COR-L47 (cell line): ENCODE data around the gene FMOD.

Experiments
- DNase-seq: peaks from one replicate; lab custom pipeline; 2025; lab: John Stamatoyannopoulos, UW

The FMOD gene

DNA sequence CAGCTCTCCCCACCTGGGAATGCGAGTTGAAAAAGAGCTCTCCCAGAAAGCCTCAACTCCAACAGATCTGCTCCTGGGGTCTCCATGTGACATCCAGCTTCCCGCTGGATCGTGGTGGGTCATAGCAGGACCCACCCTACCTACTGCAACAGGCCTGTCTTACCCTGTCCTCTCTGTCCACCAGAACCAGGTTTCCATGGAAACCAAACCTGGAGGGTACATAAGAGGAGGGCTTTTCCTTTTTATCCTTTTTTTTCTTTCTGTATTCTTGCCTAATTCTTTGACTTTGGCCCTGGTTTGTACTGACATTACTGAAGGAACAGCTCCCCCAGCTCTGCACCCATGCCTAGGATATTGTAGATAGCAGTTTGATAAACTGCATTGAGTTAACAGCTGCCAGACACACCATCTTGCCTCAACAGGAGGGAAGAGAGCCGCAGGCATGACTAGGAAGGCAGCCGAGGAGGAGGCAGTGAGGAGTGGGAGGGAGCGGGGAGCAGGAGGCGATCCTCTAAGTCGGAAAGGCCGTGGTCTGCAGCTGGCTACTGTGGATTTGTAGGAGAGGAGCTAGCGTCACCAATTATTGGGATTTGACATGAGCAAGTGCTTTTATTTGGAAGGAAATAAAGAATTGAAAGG is 9.7 kb upstream of the FMOD start:
- no peak for DNase-seq

DNA sequence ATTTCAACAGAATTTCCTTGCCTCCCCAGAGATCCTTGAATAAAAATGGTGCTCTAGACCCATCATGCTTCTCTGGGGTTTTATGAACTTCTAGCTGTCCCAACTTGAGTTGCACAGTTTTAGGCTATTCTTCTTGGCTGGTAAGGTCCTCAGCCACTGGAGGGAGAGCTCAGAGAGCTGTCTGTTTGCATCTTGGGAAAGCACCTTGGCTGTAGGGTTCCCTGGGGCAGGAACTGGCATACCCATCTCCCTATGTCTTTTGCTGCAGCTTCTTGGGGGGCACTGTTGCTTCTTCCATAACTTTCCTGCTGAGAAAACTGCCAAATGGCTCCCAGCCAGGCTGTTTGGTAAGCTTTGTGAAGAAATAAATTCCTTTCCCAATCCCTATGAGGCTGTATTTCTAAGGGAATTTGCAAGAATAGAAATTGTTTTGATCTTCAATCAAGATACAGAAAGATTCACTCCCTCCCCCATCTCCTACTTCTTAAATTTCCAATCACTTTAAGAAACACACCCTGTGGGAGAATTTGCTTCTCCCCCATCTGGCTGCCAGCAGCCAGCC is 8.2 kb upstream of the FMOD start:
- DNase-seq: no peak

DNA sequence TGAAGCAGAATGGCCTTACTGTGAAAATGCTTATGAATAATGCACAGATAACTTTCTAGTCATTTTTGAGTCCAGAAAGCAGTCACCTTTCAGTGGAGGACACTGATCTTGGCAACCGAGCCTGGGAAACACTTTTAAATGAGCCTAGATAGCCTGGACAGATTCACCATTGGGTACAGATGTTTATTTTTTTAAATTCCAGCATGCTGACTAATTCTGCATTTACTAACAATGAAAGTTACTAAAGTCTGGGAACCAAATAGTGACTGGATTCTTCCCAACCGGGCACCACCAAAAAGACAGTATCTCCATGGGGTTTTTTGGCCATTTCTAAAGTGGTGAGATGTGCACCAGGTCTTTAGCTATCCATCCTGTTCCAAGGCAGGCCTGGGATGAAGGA is 3.3 kb upstream of the FMOD start:
- DNase-seq: no peak

DNA sequence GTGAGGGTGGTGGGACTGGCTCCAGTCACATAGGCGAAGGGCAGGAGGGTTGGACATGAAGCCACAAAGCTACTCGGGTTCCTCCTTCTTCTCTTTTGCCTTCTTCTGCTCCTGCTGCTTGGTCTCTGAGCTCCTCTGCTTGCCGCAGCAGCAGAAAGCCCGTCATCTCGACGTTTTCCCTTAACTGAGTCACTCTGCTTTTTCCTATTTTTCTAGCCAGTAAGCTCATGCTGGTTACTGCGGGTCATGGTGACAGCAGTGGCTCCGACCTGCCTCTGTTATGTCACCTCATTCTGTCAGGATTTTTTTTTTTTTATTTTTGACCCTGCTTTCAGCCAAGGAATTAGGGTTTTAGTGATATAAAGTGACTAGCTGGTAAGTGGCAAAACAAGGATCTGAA is 2.6 kb upstream of the FMOD start:
- no peak for DNase-seq

DNA sequence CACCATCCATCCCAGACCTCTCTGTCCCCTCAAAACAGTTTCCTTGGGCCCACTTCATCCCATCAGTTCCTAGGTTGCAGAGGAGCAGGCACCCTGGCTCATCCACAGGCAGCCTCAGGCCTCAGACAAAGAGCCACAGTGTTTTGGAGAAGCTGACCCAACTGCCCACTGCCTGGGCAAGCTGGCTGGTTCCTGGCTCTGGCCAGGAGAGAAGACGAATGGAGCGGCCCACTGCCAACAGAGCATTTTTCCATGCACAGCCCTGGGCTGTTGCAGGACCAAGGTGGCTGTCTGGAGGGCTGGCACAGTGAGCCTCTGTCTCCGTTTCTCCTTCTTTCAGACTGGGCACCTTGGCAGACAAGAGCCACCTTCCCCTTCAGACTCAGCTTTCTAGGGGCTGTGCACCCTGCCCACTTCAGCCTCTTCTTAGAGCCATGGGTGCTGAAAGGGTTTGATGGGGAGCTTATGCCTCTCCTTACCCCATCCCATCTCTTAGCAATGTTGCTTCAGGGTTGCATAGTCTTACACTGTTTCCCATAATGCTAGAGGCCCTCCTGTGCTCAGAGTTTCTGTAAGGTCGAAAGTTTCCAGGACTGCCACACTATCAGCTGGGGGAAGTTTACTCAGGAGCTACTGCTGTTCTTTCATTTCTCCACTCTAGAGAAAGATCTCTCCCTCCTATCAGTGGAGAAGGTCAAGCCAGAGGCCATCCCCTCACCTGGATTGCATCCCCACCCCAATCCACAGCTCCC is 973 bp downstream of the FMOD start:
- DNase-seq: no peak

DNA sequence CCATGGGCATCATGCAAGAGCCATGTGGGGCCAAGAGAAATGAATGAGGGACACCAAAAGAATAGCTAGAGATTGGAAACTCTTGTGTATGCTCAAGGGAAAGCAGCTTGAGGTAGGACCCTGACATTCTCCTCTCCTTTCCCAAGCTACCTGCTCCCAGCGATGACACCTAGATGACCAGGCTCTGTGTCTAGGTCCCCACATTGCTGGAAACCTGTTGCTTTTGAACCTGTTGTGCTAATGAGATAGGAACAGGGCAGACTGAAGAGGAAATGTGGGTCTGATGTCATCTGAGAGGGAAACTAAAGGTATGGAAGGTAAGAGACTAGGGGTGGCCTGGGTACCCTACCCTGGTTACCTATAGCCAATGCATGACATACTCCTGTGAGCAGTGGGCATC is 1.8 kb downstream of the FMOD start:
- no peak for DNase-seq

DNA sequence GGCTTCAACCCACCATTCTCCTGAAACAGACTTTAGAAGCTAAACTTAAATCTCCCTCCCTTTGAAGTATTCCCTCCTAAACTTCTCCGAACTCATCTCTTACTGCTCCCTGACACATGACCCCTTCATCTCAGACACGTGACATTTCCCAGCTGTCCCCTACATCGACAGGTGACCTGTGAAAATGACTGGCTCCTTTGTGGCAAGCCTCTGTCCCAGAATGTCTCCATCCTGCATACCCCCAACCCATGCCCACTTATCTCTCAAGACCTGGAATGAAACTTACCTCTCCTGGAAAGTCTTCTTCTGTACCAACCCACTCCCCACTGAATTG is 4.2 kb downstream of the FMOD start:
- no peak for DNase-seq

DNA sequence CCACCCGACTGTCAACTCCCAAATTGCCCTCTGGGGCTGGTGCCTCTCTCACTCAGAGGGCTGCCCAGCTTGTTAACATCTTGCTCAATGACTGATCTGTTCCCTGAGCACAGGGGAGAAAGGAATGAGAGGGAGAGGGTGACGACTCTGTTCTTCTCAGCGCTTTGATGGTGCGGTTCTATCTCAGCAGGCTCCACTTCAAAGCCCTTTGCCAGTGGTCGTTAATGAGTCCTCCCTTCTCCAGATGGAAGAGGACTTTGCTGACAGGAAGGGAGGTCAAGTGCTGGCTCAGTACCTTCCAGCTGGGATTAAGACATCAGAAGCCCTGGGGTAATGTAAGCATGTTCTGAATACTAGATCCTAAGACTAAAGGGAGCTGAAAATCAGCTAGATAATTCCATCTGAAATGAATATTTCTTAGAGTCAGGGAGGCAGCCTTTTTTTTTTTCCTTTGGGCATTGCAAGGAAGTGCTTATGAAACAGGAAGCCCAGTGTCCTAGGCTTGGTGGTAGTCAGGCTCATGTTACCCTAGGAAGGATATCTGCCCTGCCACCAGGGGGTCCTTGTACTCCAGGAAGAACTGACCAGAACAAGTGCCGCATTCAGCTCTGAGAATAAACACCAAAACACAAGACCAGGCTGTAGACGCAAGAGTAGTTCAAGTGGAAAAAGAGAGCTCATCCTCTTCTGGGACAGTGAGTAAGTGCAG is 4.7 kb downstream of the FMOD start:
- DNase-seq: no peak

DNA sequence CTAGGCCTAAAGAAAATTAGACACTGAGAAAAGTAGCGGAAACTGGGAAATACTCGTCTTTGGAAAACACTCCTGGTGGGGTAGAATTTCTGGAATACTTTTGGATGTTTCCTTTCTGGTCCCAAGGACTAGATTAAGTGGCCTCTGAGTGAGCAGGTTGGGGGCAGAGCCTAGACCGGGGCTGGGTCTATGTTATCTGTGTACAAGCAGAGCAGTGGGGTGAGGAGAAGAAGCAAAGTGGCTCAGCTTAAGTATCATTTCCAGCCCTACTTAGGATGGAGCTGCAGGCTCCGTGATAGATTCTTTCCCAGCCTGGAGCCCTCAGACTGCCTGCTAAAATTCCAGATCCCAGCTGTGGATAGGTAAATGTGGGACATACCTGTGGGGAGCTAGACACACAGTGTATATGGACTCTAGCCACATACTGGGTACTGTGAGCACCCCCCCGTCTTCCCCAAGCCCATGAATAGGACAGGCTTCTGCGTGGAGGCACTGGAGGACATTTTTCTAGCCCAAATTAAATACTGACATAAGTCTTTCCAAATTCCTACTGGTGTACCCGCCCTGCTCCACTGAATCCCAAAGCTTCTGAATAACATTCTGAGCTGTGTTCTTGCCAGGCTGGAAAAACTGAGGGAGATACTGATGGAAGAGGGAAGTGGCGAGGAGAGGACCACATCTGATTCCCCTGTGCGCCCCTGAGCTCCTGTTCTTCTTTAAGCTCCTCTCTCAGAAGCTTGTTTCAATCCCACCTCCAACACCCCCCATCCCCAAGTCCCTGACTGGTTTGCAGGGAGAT is 6.8 kb downstream of the FMOD start:
- DNase-seq: no peak

DNA sequence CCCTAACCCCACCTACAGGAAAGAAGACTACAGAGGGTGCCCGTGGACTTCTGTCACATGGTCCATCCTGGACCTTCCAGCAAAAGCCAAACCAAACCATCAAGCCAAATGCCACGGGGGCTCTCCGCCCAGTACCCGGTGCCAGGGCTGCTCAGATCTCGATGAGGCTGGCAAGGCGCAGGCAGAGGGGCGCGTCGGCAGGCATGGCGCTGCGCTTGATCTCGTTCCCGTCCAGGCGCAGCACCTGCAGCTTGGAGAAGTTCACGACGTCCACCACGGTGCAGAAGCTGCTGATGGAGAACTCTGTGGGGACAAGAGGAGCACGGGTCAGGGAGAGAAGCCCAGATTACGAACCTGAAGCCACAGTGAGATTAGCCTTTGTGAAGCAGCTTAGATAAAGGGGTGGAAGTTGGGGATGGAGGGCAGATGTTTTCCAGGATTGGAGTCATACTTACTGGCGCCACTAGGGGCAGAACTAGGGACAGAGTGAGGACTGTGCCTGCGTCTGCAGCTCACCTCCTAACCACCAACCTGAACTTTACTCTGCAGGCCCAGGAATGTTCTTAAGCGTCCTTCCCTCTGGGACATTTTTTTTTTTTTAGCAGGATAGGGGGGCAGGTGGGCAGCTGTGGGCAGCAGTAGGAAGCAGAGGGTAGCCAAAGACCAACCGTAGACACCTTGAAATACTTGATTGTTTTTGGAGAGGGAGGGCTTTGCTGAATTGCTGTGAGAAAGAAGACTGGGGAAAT is 8.6 kb downstream of the FMOD start:
- DNase-seq: peak; percentile 21

DNA sequence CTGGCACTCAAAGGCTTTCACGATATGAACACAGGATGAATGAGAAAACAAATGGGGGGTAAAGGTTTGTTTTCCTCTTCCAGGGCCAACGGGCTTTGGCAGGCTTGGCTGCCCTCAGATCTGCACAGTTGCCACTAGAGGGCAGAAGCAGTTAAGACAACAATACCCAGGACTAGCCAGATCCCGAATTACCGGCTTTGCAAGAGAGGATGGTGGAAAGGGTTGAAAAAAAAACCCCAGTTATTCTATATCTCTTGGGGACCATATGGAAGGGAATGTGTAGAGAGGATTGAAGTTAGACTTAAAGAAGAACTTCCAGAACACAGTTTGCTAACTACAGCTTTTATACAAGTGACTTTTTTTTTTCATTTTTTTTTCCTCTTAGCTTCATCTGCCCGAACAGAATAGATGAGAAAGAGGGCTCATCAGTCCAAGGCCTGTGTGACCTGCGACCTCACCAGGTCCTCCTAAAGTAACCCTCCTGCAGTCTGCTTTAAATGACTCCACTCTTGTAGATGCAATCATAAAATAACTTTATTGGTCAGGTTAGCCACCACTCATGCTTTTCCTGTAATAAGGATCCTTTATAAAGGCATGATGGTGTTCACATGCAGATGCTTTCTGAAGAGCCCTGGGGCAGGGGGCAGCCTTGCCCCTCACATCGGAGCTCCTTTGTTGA is 10.7 kb downstream of the FMOD start:
- peak; percentile 84 for DNase-seq

DNA sequence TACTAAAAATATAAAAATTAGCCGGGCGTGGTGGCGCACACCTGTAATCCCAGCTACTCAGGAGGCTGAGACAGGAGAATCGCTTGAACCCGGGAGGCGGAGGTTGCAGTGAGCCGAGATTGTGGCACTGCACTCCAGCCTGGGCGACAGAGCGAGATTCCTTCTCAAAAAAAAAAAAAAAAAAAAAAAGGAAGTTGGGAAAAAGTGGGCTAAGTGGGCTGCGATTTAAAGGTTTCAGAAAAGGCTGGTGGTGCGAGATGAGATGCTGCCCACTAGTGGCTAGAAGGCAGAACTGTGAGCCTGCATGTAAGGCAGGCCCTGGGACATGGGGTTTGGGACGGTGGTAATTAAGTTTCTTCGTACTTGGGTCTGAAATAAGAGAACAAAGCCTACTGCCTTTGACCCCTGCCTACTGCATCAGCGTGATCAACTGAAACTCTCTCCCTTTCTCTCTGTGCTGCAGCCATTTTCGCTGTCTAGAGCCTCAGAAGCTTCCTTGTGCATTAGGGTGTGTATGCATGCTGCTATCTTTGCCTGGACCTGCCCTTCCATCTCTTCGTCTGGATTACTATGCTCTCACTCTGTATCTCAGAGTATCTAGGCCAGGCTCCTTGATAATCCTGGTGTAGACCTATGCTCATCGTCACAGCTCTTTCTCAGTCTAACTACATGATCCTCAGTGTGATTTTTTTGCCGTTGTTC is 12.4 kb downstream of the FMOD start:
- DNase-seq: peak; percentile 35

DNA sequence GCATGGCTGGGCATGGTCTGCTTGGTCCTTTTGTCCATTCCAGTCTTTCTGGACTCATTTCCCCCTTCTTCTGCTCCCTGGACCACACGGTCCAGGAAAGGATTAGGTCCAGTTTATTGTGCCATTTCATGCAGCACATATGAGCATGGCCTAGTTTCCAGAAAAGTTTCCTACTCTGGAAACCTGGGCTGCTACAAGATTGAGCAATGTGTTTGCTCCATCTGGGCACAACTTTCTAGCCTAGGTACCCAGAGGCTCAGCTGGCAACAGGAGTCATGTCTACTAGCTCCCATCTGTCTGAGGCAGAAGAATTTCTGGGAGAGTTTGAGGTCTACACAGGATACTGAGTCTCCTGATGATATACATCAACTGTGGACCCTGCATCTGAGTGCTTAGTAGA is 14.8 kb downstream of the FMOD start:
- no peak for DNase-seq

DNA sequence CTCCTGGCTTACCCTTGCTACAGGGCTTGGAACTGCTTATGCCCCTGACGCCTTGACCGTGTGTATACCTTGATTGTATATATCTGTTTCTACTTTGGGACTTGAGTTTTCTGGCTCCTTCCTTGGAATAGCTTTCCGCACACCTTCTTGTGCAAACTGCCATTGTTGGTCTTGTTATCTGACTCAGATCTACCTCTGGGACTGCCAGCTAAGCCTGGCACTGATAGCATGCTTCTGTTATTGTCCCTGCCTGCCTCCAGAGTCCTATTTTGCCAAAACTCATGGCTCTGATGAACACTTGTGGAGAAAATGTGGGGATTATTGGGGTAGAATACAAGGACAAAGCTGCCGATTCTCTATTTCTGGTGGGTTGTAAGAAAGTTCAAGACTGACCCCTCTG is 15.4 kb downstream of the FMOD start:
- no peak for DNase-seq

DNA sequence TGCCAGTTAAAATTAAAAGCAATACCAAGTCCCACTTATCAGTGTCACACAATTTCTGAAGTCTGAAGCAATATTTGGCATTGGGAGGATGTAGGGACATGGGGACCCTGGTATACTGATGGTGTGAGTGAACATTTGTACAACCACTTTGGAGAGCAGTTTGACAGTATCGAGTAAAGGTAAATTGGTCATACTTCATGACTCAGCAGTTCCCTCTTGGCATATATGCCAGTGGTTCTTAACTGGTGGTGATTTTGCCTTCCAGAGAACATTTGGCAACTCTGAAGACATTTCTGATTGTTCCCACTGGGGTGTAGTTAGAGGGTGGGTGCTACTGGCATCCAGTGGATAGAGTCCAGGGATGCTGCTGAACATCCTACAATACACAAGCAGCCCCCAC is 19.7 kb downstream of the FMOD start:
- no peak for DNase-seq

DNA sequence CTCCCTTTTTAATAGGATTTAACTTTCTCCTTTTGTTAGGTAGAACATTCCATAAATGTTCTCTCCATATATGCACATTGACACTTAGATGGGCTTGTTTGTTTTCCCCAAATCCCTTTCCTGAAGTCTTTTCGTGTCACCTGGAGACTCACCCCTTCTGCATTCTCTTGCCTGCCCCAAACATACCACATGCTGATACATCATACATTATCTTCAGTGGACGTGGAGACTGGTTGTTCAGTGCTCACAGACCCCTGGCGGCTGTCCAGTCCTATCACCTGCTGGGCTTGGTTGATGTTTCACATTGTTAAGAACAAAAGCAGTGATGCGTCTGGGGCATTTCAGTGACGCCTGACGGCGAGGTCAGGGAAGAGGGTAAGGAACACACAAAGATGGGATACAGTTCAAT is 22.2 kb downstream of the FMOD start:
- DNase-seq: peak; percentile 94

DNA sequence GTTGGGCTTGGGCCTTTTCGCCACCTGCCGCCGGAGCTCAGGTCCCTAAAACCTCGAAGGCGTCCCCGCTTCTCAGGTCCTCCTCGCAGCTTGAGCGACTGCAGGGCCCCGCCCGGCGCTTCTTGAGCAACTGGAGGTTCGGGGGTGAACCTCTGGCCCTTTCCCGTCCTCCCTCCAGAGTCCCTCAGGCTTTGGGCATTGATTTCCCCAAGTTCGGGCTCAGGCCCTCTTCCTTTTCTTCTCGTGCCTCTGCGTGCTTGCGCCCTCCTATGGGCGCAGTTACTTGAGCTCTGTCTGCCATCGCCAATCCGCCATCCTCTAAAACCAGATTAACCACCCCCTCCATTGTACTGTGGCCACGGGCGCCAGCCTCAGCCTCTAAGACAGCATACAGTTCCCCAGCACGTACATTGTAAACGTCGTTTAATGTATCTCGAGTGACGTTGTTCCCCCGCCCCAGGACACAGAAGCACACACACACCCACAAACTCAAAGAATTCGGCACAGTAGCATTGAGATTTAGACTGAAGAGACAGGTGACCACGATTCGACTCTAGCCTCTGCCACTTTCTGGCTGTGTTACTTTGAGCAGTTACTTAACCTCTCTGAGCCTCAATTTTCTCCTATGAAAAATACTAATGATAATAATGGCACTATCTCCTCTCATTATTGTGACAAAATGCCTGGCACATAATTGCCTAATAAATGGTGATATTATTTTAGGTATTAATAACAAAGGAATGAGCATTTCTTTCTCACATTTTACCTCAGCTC is 23.1 kb downstream of the FMOD start:
- peak; percentile 45 for DNase-seq

DNA sequence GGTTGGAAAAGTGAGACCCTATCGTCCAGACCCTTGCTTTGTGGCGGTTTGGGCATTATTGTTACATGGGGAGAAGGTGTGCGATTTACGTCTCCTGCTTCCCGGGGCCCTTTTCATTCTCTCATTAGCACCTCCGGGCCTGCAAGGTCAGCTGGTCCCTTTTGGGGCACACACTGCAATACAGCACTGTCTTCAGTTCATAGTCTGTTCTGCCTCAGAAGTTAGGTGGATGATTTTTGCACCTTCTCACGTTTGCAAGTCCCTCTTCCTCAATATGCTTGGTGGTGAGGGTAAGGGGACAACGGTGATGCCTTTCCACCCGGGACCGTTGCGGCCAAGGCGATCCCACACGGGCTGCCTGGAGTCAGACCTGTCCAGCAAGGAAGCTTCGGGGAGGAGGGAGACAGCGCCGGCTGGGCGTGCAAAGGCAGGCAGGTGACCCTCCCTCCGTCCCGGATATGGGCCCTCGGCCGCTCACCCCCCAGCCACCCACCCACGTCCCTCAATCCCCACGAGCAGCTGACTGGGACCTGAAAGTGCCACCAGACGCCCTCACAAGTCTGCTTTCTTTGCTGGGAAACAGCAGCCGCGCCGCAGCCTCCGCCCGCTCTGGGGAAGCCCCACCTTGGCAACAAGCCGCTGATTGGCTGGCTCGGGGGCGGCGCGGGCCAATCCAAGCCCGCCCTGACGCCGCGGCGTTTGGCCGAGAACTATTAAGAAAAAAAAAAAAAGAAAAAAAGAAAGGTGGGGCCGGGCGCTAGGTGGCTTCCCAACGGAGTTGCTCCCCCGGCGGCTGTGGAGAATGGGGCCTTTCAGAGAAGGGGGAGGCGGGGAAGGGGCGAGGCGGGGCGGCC is 23.9 kb downstream of the FMOD start:
- DNase-seq: peak; percentile 91
